Regular cardiac myocyte (primary cell): ENCODE measurements around the gene TGFB1. TPM values are rescaled to one million over a fixed set of nuclear protein-coding genes. Genes with fewer than 3 reads are reported as not detected.

Experiments
- total RNA-seq: library from RNA; depleted of rRNA; stranded (reverse); fragments of >200 nt; gene quantifications from 2 replicates; pipeline ENCODE4 v1.2.3, GENCODE V29; 2014

The TGFB1 gene
- total RNA-seq: 8.7 and 10.7 TPM in 2 replicates

DNA sequence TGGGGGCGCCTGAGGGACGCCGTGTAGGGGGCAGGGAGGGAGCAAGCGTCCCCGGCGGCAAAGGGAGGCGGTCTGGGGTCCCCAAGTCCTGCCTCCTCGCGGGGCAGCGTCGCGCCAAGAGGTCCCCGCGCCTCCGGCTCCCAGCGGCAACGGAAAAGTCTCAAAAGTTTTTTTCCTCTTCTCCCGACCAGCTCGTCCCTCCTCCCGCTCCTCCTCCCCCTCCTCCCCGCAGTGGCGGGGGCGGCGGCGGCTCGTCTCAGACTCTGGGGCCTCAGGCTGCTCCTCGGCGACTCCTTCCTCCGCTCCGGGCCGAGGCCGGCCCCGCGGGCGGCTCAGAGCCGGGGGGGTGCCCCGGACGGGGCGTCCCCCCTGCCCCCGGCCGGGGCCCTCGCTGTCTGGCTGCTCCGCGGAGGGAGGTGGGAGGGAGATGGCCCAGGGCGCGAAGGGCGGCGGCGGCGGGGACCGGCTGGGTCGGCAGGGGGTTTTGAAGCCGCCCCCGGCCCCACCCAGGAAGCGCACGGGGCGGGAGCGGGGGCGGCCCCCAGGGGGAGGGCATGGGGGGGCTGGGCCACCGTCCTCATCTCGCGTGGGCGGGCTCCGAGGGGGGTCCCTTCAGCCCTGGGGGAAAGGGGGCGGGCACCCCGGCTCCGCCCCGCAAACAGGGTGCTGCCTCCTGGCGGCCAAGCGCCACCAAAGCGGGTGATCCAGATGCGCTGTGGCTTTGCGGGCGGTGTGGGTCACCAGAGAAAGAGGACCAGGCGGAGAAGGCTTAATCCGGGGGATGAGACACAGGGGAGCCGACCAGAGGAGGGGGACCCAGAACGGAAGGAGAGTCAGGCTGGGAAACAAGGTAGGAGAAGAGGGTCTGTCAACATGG, at the start of gene TGFB1:
Gene TGFB1, minus strand, starts transcription at position 457 of the 877 bp plus-strand sequence. CDS start 878 bp downstream, outside the sequence.

GRCh38 chr19:41397086-41398049, 43.6 kb upstream of the TGFB1 start, which contains the start of the genes BCKDHA and EXOSC5:
BCKDHA (plus strand) TSS chr19:41397818; CDS start chr19:41397828, 10 bp downstream.
EXOSC5 (minus strand) TSS chr19:41397359; CDS start chr19:41397328, 31 bp downstream.

DNA sequence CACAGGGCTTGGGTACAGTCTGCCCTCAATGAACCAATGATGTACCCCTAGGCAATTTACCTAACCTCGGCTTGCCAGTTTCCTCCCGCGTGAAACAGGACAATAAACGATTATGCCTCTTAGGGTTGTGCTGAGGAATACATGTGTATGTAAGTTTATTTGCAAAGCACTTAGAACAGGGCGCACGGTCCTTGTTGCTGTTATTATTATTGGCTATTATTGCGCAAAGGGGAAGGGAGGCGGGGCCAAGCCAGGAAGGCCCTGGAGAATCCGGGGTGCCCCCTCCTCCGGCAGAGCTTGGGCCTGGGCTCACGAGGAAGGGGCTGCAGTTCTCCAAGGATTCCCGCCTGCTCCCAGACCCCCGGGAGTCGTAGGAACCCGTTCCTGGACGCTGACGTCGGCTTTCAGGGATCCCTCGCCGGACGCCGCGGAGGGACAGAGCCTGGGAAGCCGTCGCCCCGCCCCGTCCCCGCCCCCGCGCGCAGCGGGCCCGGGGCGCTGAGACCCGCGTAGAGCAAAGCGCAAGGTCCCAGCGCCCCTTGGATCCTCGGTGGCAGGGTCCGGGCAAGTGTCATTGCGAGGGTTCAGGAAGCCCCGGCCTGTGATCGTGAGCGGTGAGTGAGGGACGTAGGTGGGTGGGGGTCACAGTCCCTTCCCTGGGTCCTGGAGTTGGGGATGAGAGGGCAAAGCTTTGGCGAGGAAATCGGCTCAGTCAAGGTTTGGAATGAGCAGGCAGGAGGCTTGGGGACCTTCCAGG, 22.7 kb upstream of the TGFB1 start, which contains the start of gene TMEM91:
Gene TMEM91, plus strand, starts transcription at position 293 of the 757 bp plus-strand sequence. CDS start 1,777 bp downstream, outside the sequence.

DNA sequence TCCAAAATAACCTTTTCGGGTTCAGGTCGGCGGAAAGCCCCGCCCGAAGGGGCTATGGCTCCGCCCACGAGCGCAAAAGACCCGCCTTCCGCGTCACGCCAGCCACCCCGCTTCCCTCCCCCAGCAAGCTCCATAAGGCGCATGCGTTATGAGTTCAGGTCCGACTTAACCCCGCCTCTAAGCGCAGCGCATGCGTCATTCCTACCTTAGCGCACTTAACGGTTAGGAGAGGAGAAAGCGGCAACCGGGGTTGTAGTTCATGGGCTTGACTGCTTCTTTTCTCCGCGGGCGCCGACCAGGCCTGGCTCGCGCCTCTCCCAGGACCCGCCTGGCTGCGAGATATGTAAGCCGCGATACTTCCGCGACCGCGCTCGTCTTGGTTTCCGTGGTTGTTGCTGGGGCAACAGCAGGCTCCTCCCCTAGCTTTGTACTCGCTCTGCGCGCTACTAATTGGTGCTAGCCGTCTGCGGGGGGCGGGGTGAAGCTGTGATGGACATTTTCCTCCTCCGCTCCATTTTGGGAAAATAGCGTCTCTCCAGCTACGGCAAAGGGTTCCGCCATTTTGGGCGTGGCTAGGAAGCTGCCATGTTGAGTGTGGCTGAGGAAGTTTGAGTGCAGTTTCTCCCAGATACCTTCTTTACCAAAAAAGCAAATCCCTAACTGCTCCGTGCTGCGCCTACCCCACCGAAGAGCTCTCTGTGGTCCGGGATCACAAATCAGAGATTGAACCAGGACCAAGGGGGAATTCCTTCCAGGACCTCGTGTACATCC, 10.2 kb upstream of the TGFB1 start, which contains the start of gene B9D2:
Gene B9D2, minus strand, starts transcription at position 397 of the 771 bp plus-strand sequence. CDS start 630 bp downstream, outside the sequence.

GRCh38 chr19:41310033-41310831, 43.5 kb downstream of the TGFB1 start, which contains the start of gene CCDC97:
CCDC97 (plus strand) TSS chr19:41310172; CDS start chr19:41310311, 139 bp downstream.

Other genes starting within 250 kb of the TGFB1 start
- gene CYP2F1, start 239.5 kb downstream of the TGFB1 start, total RNA-seq: under 0.01 TPM in 1 of 2 replicates, not detected in the other
- under 0.01 and 1.3 TPM in 2 replicates for gene CYP2S1, start 160.7 kb downstream of the TGFB1 start, total RNA-seq
- 224 and 501 TPM in 2 replicates for gene AXL, start 134.7 kb downstream of the TGFB1 start, total RNA-seq
- gene HNRNPUL1, start 89.5 kb downstream of the TGFB1 start, total RNA-seq: 41.7 and 84.2 TPM in 2 replicates
- 6.2 and 6.3 TPM in 2 replicates for gene CCDC97, start 43.8 kb downstream of the TGFB1 start, total RNA-seq
- 3.1 and 6.5 TPM in 2 replicates for gene B9D2, start 10.2 kb upstream of the TGFB1 start, total RNA-seq
- 4.2 and 9.9 TPM in 2 replicates for gene TMEM91, start 22.6 kb upstream of the TGFB1 start, total RNA-seq
- 9.3 and 22.8 TPM in 2 replicates for gene EXOSC5, start 43.4 kb upstream of the TGFB1 start, total RNA-seq
- 21.5 and 31.9 TPM in 2 replicates for gene BCKDHA, start 43.9 kb upstream of the TGFB1 start, total RNA-seq
- 0.96 and 1.1 TPM in 2 replicates for gene B3GNT8, start 73.5 kb upstream of the TGFB1 start, total RNA-seq
- gene DMAC2, start 86.0 kb upstream of the TGFB1 start, total RNA-seq: 21.4 and 43.5 TPM in 2 replicates
- gene ERICH4, start 89.2 kb upstream of the TGFB1 start, total RNA-seq: not detected in 2 replicates
- gene CEACAM21, start 222.2 kb upstream of the TGFB1 start, total RNA-seq: 0.28 TPM in 1 of 2 replicates, not detected in the other